ENCODE measurements around the gene ANKH.
"Not testable (repeated sequence)": the region's sequence is repeated elsewhere in the genome, so short reads cannot be mapped to it uniquely, and the experiment has no call there.

ANKH gene

GRCh38 chr5:14853685-14854084 is 17.9 kb downstream of the ANKH start:
- DNase-seq: no peak

GRCh38 chr5:14852779-14853178 is 18.8 kb downstream of the ANKH start:
- DNase-seq: no peak

GRCh38 chr5:14851999-14852526 is 19.5 kb downstream of the ANKH start:
- no peak for DNase-seq

- no peak for DNase-seq
Measured at GRCh38 chr5:14851597-14851996, 20.0 kb downstream of the ANKH start.

GRCh38 chr5:14851050-14851419 is 20.5 kb downstream of the ANKH start:
- no peak for DNase-seq

GRCh38 chr5:14850419-14851049 is 21.0 kb downstream of the ANKH start:
- no peak for DNase-seq

- DNase-seq: no peak
Measured at GRCh38 chr5:14849516-14850294, 21.9 kb downstream of the ANKH start.

- DNase-seq: not testable (repeated sequence)
Measured at GRCh38 chr5:14848942-14849341, 22.6 kb downstream of the ANKH start.

- no peak for DNase-seq
Measured at GRCh38 chr5:14848385-14848784, 23.2 kb downstream of the ANKH start.

- DNase-seq: no peak
Measured at GRCh38 chr5:14847471-14847870, 24.1 kb downstream of the ANKH start.

- DNase-seq: no peak
Measured at GRCh38 chr5:14842117-14842516, 29.5 kb downstream of the ANKH start.

- no peak for DNase-seq
Measured at GRCh38 chr5:14840624-14841023, 31.0 kb downstream of the ANKH start.

GRCh38 chr5:14838396-14839319 is 32.9 kb downstream of the ANKH start:
- DNase-seq: no peak

- DNase-seq: not testable (repeated sequence)
Measured at GRCh38 chr5:14837423-14838122, 34.0 kb downstream of the ANKH start.

- DNase-seq: no peak
Measured at GRCh38 chr5:14834584-14835550, 36.7 kb downstream of the ANKH start.

GRCh38 chr5:14834062-14834461 is 37.5 kb downstream of the ANKH start:
- no peak for DNase-seq

GRCh38 chr5:14831006-14831338 is 40.6 kb downstream of the ANKH start:
- DNase-seq: no peak

GRCh38 chr5:14830210-14831005 is 41.2 kb downstream of the ANKH start:
- DNase-seq: no peak

- DNase-seq: no peak
Measured at GRCh38 chr5:14829396-14829795, 42.2 kb downstream of the ANKH start.

GRCh38 chr5:14826714-14827113 is 44.9 kb downstream of the ANKH start:
- DNase-seq: no peak

- no peak for DNase-seq
Measured at GRCh38 chr5:14825977-14826376, 45.6 kb downstream of the ANKH start.

Data from stimulated activated CD4-positive, alpha-beta T cell treated with anti-CD3 and anti-CD28 coated beads, Interleukin-15, amount 100 ng/mL, for 24 hours (primary cell).